ENCODE data around the gene CSNK1E.

The CSNK1E gene

DNA sequence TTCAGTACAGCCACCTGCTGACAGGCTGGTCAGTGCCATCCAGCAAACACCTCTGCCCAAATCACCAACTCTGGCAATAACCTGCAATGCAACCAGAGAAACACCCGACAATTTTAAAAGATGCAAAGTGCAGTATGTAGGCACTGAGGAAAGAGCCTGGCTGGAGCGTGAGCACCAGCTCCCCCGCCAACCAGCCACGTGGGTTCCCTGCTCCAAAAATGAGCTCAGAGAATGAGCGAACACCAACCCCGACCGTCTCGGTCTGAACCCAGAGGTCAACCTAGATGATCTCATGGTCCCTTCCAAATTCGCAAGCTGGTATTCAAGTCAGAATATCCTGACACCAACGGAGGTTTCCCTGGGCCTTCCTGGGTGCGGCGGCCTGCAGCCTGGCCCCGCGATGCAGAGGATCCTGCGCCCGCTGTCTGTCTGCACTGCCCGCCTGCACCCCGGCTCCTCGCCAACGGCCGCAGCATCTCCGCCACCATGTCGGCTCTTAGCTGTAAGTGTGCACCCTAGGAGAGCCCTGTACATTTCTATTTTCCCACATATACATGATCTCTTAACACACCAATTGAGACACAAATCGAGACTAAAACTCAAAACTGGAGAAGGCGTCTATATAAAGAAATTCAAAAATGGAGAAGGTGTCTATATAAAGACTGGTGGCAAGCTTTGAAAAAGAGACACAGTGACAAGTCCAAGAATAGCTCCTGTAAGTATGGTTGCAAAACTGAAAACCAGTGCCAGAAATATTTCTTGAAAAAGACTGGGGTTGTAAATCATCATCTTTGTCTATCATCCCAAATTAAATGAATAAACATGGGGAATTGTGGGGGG is 67.2 kb downstream of the CSNK1E start:
- DNase-seq (ENCODE audit: low read depth) = no peak

DNA sequence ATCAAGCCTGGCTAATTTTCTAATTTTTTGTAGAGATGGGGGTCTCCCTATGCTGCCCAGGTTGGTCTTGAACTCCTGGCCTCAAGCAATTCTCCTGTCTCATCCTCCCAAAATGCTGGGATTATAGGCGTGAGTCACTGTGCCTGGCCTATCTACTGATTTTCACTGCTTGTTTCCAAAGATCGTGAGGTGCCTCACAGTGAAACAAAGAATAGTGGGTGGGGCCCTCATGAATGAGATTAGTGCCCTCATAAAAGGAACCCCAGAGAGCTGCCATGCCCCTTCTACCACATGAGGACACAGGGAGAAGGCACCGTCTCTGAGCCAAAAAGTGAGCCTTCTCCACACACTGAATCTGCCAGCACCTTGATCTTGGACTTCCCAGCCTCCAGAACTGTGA is 67.9 kb downstream of the CSNK1E start:
- no peak for DNase-seq (ENCODE audit: low read depth)

DNA sequence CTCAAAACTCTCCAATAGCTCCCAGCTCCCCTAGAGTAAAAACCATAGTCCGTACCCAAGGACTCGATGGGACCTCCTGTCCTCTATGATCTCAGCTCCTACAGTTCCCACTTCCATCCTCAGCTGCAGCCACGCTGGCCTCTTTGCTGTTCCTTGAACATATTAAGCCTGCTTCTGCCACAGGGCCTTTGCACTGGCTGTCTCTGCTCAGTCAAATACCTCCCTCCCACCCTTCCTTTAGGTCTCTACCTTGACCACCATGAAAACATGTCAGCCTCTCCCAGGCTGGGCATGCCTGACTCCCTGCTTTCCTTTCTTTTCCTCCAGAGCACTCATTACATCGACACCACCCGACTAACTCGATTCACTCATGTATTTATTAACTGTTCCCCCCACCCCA is 69.0 kb downstream of the CSNK1E start:
- DNase-seq (ENCODE audit: low read depth) = no peak

DNA sequence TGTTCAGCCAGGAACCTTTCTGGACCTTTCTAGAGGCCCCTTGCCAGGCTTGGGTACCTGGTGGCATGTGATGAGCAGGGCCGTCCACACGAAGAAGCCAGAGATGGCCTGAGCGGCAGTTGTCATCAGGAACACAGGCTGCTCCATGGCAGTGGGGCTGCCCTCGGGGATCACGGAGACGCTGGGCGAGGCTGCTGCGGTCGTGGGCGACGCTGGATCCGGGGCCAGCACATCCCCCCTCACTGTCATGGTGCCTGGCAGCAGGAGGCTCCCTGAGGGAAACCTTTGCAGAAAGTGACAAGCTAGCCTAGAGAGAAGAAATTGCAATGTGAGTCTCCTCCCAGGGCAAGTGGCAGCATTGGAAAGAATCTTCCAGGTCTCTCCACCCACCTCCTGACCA is 69.5 kb downstream of the CSNK1E start:
- no peak for DNase-seq (ENCODE audit: low read depth)

DNA sequence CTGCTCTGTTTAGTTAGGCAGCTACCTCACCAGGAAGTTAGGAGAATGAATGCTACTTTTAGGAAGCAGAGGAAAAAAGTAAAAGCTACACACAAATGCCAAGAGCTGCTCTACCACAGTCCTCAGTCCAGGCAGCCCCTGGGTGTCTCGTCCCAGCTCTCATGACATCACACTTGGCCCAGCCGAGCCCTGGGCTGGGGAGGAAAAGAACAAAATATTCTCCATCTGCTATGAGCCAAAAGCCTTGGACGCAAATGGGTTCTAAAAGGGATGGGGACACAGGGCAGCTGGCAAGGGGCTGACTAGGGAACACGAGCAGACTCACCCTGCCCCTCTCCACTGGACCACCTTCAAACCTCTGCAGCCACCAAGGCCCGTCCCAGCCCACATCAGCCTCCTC is 70.5 kb downstream of the CSNK1E start:
- no peak for DNase-seq (ENCODE audit: low read depth)

DNA sequence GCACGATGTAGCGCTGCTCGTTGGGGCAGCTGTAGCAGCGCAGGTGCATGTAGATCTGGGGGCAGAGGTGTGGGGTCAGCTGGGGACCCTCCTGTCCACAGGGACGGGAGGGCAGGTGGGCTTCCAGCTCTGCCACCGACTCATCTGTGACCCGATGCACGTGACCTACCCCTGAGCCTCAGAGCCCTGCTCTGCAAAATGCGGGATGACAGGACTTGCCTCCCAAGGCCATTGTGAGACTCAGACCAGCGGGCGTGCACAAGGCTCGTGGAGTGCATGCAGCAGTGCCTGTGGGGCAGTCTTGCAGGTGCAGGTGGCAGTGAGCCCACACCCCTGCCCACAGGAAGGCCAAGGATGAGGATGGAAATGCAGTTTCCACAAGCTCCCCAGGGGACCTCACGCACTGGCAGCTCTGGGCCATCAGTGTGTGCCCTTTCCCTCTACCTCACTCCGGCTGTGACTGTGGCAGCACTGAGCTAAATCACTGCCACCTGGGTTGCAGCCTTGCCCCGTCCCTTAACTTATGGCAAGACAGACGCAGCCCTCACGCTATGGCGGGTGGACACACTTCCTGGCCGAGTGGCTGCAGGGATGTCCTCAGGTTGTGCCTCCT is 71.1 kb downstream of the CSNK1E start:
- DNase-seq (ENCODE audit: low read depth) = no peak

DNA sequence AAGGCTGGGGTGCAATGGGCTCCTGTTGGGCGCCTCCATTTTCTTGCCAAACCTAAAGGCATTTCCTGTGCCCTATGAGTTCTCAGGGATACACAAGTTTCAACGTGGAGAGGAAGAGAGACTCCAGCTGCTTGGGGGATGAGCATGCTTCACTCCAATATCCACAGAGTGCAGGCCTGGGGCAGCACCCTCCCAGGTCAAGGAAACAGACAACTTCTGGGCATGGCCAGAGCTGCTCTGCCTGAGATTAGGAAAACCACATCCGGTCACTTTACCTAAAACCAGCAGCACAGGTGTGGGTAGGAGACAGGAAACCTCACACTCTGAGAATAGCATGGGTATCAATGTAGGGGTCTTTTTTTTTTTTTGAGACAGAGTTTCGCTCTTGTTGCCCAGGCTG is 73.1 kb downstream of the CSNK1E start:
- DNase-seq (ENCODE audit: low read depth) = no peak

DNA sequence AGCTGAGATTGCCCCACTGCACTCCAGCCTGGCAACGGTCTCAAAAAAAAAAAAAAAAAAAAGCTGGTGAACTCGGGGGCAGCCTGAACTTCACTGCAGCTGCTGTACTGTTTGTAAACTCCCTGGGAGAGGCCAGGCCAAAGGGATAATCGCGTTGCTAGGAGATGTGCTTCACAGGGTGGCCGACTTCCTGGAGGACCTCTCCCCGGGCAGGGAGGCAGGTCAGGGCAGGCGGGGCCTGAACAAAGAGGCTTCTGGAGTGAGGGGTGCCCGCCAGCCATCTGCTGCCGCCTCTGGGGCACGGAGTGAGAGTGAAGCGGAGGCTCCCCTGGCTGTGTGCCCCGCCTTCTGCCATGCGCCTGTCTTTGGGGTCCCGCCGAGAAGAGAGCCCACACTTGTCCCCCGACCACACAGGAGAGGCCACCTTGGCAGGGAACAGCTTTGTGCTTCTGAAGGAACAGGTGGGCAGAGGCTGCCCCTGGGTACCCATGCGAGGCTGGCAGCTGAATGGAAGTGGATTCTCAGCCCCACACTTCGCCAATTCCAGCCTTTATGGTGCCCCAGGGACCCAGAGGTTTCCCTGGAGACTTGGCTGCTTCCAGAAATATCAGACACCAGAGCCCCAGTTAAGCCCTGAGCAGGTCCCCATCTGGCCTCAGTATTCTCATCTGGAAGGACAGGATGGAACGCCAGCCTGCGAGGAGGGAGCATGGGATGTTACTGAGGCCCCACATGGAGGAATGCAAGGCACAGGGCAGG is 74.0 kb downstream of the CSNK1E start:
- no peak for DNase-seq (ENCODE audit: low read depth)

DNA sequence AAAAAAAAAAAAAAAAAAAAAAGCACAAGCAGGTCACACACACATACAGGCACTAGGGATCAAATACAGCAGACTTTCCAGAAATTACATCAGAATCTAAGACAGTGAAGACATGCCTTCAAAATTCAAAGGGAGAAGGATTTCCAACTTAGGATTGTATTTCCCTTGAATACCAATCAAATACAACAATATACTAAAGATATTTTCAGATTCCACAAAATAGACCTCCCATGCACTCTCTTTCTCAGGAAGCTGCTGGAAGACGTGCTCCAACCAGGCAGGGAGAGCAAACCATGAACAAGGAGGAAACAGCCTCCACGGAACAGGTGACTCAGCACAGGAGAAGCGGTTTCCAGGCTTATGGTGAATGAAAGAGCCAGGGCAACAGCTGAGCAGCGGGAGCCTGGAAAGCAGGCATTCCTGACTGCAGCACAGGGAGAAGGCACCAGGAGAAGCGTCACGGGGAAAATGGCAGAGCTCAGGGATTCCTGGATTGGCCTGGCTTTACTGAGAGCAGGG is 76.4 kb downstream of the CSNK1E start:
- DNase-seq (ENCODE audit: low read depth) = peak; percentile 77

Measured in HS-5 (cell line).